WTC11 (cell line): ENCODE results near the gene SLC5A10. TPM values are rescaled to one million over a fixed set of nuclear protein-coding genes. Genes with fewer than 3 reads are reported as not detected.
"Not testable (repeated sequence)": the region's sequence is repeated elsewhere in the genome, so short reads cannot be mapped to it uniquely, and the experiment has no call there.

Experiments
- ATAC-seq: fragments of 200-7000 bp; cut with Tn5 transposase; 2 replicates; pipeline ENCODE4 v1.10.0; 2021; ENCODE audit warnings: mild to moderate bottlenecking, moderate library complexity
- CTCF ChIA-PET: fragments of 300-600 bp; sonication (Branson Sonifier 250); formaldehyde crosslinking; loops from one replicate; lab custom pipeline; 2021; ENCODE audit warnings: antibody characterized with exemption; lab: Charles Lee
- POLR2A ChIA-PET: fragments of 350-600 bp; sonication (Branson Sonifier 250); formaldehyde crosslinking; loops from one replicate; lab custom pipeline; 2021; ENCODE audit warnings: antibody characterized with exemption; lab: Charles Lee
- DNase-seq: peaks from one replicate; pipeline ENCODE4 v3.0.0; 2021; ENCODE audit warnings: low spot score
- H3K27ac Mint-ChIP-seq: 2 replicates; pipeline ENCODE4 v1.8.0; 2021; ENCODE audit warnings: mixed read lengths
- H3K27me3 Mint-ChIP-seq: 2 replicates; pipeline ENCODE4 v1.8.0; 2021; ENCODE audit warnings: low read depth, mild to moderate bottlenecking, moderate library complexity, mixed read lengths
- H3K36me3 Mint-ChIP-seq: 2 replicates; pipeline ENCODE4 v1.8.0; 2021; ENCODE audit warnings: mixed read lengths
- H3K4me1 Mint-ChIP-seq: 2 replicates; pipeline ENCODE4 v1.8.0; 2022; ENCODE audit warnings: mixed read lengths
- H3K4me3 Mint-ChIP-seq: 2 replicates; pipeline ENCODE4 v1.8.0; 2021; ENCODE audit warnings: mild to moderate bottlenecking, moderate library complexity, mixed read lengths
- H3K9me3 Mint-ChIP-seq: 2 replicates; pipeline ENCODE4 v1.8.0; 2021; ENCODE audit warnings: mixed read lengths
- CTCF ChIP-seq: fragments of 200-600 bp; IDR thresholded peaks from 2 replicates; pipeline ENCODE4 v1.8.0; 2022; ENCODE audit warnings: antibody characterized with exemption
- ZNF121 ChIP-seq: sonication (generic); formaldehyde crosslinking; IDR thresholded peaks from 2 replicates; pipeline ENCODE4 v1.8.0; 2023; ENCODE audit warnings: missing genetic modification reagents
- total RNA-seq: library from RNA; stranded (reverse); gene quantifications from 3 replicates; pipeline ENCODE4 v1.2.3, GENCODE V29; 2021

The SLC5A10 gene
- total RNA-seq, 1 experiment from 2014 or later: not detected

- no peak for TF ChIP-seq ZNF121 (CRISPR knock-in tag)
- H3K36me3 Mint-ChIP-seq: no peaks in the 10 kb centered on the region
- no peak for ATAC-seq
- POLR2A ChIA-PET: no interaction called here
- H3K4me1 Mint-ChIP-seq: no peaks in the 10 kb centered on the region
- CTCF ChIA-PET: interaction anchor here (2.5 kb wide), 1 partner anchor 63 kb away, joined by 20 read pairs; no protein-coding TSS in a partner anchor
- H3K4me3 Mint-ChIP-seq: no peak overlapping the region
- H3K27me3 Mint-ChIP-seq: no peaks in the 10 kb centered on the region; the same call in 1 of the 2 replicates
- peak overlapping the region; percentile 84 for H3K27ac Mint-ChIP-seq
- no peak for DNase-seq
- H3K9me3 Mint-ChIP-seq: no peaks in the 10 kb centered on the region
These were observed 72.4 kb downstream of the SLC5A10 start for GRCh38 chr17:19024101-19025078.

- CTCF ChIA-PET, H3K36me3 Mint-ChIP-seq, H3K27me3 Mint-ChIP-seq, DNase-seq, H3K4me1 Mint-ChIP-seq, H3K27ac Mint-ChIP-seq, ATAC-seq, H3K9me3 Mint-ChIP-seq, H3K4me3 Mint-ChIP-seq, POLR2A ChIA-PET: not testable (repeated sequence)
These were observed 76.7 kb downstream of the SLC5A10 start for GRCh38 chr17:19028671-19029070.

GRCh38 chr17:19029740-19030139, 77.8 kb downstream of the SLC5A10 start:
- H3K9me3 Mint-ChIP-seq, CTCF ChIA-PET, H3K4me1 Mint-ChIP-seq, H3K27me3 Mint-ChIP-seq, POLR2A ChIA-PET, H3K4me3 Mint-ChIP-seq, H3K36me3 Mint-ChIP-seq: not testable (repeated sequence)
- H3K27ac Mint-ChIP-seq: peak overlapping the region; percentile 83
- DNase-seq (peak; percentile 11), ATAC-seq (peak; percentile 68)

GRCh38 chr17:19030771-19031449, 78.9 kb downstream of the SLC5A10 start:
- H3K27ac Mint-ChIP-seq, DNase-seq, ATAC-seq, H3K4me1 Mint-ChIP-seq, H3K9me3 Mint-ChIP-seq, H3K36me3 Mint-ChIP-seq, CTCF ChIA-PET, POLR2A ChIA-PET, H3K27me3 Mint-ChIP-seq, H3K4me3 Mint-ChIP-seq: not testable (repeated sequence)

GRCh38 chr17:19031729-19032128, 79.8 kb downstream of the SLC5A10 start:
- CTCF ChIA-PET, H3K4me1 Mint-ChIP-seq, H3K4me3 Mint-ChIP-seq, H3K27ac Mint-ChIP-seq, H3K27me3 Mint-ChIP-seq, H3K9me3 Mint-ChIP-seq, POLR2A ChIA-PET, H3K36me3 Mint-ChIP-seq: not testable (repeated sequence)
- DNase-seq: peak; percentile 93
- peak; percentile 79 for ATAC-seq
- TF ChIP-seq CTCF: peak; percentile 67

GRCh38 chr17:19032377-19032988, 80.5 kb downstream of the SLC5A10 start:
- H3K4me3 Mint-ChIP-seq, CTCF ChIA-PET, H3K27me3 Mint-ChIP-seq, POLR2A ChIA-PET, H3K4me1 Mint-ChIP-seq, H3K36me3 Mint-ChIP-seq, H3K27ac Mint-ChIP-seq, DNase-seq, H3K9me3 Mint-ChIP-seq: not testable (repeated sequence)
- ATAC-seq: peak; percentile 60

GRCh38 chr17:19036186-19036585, 84.2 kb downstream of the SLC5A10 start:
- CTCF ChIA-PET, H3K36me3 Mint-ChIP-seq, POLR2A ChIA-PET, H3K27ac Mint-ChIP-seq, H3K4me3 Mint-ChIP-seq, ATAC-seq, H3K9me3 Mint-ChIP-seq, H3K4me1 Mint-ChIP-seq, H3K27me3 Mint-ChIP-seq, DNase-seq: not testable (repeated sequence)

- H3K4me3 Mint-ChIP-seq, DNase-seq, CTCF ChIA-PET, H3K4me1 Mint-ChIP-seq, ATAC-seq, H3K36me3 Mint-ChIP-seq, H3K27ac Mint-ChIP-seq, H3K9me3 Mint-ChIP-seq, POLR2A ChIA-PET, H3K27me3 Mint-ChIP-seq: not testable (repeated sequence)
These were observed 85.6 kb downstream of the SLC5A10 start for GRCh38 chr17:19037547-19037946.

- peak; percentile 13; the same call in 1 of the 2 replicates for ATAC-seq
- H3K36me3 Mint-ChIP-seq, H3K27me3 Mint-ChIP-seq, H3K27ac Mint-ChIP-seq, H3K4me3 Mint-ChIP-seq, POLR2A ChIA-PET, H3K9me3 Mint-ChIP-seq, DNase-seq, H3K4me1 Mint-ChIP-seq, CTCF ChIA-PET: not testable (repeated sequence)
These were observed 86.0 kb downstream of the SLC5A10 start for GRCh38 chr17:19038007-19038406.

- H3K4me3 Mint-ChIP-seq, H3K36me3 Mint-ChIP-seq, DNase-seq, H3K27ac Mint-ChIP-seq, H3K27me3 Mint-ChIP-seq, H3K4me1 Mint-ChIP-seq, H3K9me3 Mint-ChIP-seq, CTCF ChIA-PET, POLR2A ChIA-PET: not testable (repeated sequence)
- ATAC-seq: peak; percentile 10; the same call in 1 of the 2 replicates
These were observed 86.8 kb downstream of the SLC5A10 start for GRCh38 chr17:19038730-19039129.

- H3K4me3 Mint-ChIP-seq, CTCF ChIA-PET, H3K9me3 Mint-ChIP-seq, ATAC-seq, H3K27ac Mint-ChIP-seq, POLR2A ChIA-PET, H3K36me3 Mint-ChIP-seq, H3K27me3 Mint-ChIP-seq, H3K4me1 Mint-ChIP-seq, DNase-seq: not testable (repeated sequence)
These were observed 88.4 kb downstream of the SLC5A10 start for GRCh38 chr17:19040350-19040749.
